CD4-positive, alpha-beta T cell treated with Interleukin-15 for 1 hour (primary cell): ENCODE results near the gene TUNAR.
"Not testable (repeated sequence)": the region's sequence is repeated elsewhere in the genome, so short reads cannot be mapped to it uniquely, and the experiment has no call there.

Experiments used
- DNase-seq: peaks from one replicate; pipeline ENCODE4 v3.0.0-alpha.2; 2020

Gene TUNAR

DNA sequence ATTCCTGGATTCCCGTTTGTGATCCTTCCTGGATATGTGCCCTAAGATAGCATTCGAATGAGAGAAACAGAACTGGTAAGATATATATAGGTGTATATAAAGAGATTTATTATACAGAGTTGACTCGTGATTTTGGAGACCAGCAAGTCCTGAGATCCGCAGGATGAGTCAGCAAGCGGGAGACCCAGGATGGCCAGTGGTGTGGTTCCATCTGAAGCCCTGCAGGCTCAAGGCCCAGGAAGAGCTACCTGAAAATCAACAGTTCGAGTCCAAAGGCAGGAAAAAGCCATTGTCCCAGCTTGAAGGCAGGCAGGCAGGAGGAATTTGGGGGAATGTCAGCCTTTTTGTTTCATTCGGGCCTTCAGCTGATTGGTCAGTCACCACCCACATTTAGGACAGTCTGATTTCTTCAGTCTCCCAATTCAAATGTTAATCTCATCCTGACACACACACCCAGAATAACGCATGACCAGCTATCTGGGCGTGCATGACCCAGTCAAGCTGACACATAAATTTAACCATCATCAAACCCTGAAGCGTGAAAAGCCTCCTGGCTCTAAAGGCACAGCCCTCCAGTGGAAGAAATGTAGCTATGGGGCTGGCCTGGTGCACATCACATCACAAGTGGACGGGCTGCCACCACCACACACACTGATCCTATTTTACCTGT, 44.3 kb downstream of the TUNAR start:
- no peak for DNase-seq

DNA sequence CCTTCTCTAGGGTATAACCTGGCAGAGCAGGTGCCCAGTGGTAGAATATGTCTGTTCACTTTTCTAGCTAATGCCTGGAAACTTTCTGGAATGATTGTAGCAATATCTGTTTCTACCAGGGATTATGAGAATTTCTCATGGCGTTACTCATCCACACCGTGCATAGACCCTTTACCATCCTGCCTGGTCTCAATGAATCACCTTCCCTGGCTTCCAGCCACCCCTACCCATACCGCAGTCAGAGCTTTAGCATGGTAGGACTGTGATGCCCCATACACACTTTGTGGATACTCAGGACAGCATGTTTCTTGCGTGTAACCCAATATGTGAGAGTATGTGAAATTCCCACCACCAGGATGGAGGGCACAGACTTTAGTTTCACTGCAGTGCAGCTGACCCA, 45.4 kb downstream of the TUNAR start:
- DNase-seq: no peak

DNA sequence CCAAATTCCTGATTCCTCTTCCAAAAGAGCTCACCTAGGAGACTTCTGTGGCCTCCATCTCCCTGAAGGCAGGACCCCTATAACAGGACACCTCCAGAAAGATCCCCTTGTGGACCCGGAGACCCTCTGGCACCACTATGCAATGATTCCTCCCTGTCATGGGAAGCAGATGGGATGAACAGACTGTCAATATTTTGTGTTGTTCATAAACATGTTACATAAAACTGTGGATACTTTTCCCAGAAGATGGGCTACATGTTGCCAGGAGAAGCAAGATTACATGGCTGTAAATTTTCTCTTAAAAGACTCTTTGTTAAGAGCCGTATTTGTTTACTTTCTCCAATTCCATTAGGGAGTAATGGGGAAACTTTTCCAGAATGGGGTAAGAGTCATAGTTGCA, 52.1 kb downstream of the TUNAR start:
- DNase-seq: no peak

DNA sequence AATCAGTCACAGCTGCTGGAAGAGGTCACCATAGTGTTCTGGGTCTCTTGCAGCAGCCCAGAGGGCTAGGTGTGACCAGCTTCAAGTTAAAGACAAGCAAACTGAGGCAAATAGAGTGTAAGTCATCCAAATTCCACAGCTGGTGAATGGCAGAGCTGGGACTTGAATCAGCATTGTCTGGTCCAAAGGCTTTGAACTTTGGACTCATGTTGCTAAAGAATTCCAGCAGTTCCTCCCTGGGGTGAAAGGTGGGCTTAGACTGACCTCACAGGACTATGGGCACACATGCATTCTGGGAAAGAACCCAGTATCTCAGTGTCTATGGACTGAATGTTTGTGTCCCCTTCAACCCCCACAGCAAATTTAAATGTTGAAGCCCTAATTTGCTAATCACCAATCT, 54.8 kb downstream of the TUNAR start:
- no peak for DNase-seq

DNA sequence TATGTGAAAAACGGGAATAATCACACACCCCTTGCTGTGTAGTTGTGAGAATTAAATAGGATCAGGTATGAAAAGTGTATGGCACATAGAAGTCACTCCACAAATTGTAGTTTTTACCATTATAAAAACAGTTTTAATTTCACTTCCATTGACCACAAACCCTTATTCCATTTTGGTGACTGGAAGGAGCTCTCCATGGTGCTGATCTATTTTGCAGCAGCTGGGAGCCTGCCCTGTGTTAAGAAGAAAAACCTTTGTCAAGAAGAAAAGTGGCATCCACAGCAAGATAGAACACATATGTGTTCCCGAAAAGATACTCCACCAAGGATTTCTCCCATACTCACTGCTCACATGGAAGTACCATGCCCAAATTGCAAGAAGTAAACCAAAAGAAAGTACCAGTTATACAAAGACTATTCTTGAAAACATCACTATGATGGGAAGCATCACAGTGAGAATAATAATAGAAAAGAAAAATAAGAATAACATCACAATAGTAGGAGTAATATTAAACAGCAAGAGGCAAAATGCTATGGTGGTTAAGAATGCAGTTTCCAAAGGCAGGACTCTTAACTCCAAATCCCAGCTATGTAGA, 58.7 kb downstream of the TUNAR start:
- no peak for DNase-seq

DNA sequence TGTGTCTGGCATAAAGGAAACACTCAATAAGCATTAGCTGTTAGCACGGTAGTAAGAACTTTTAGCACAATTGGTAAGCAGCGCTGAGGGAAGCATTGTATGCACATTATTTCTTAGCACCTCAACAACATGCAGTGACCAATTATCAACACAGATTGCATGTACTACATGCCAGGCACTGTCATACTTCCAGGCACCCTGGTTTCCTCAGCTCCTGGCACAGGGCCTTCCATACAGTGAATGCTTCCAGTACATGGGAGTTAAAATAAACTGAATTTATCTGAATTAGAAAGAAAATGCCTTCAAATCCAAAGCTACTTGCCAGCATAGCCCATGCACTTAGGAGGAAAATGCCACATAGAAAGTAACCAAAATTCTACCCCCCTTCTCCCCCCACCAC, 59.4 kb downstream of the TUNAR start:
- no peak for DNase-seq

DNA sequence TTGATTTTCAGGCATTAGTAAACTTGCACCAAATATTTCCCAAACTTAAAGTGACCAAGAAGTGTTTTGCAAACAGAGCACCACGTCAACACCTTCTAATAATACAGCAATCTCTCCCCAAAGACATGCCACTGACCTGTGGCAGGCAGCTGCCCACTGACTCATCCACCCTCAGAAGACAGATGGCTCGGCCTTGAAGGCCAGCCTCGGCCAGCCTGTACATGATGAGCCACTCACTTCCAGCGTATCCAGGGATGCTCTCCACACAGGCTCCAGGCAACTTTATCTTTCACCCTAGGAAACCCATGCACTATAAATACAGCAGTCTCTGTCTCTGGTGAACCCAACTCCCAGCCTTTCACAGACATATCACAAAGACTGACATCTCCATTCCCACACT, 62.7 kb downstream of the TUNAR start:
- no peak for DNase-seq

DNA sequence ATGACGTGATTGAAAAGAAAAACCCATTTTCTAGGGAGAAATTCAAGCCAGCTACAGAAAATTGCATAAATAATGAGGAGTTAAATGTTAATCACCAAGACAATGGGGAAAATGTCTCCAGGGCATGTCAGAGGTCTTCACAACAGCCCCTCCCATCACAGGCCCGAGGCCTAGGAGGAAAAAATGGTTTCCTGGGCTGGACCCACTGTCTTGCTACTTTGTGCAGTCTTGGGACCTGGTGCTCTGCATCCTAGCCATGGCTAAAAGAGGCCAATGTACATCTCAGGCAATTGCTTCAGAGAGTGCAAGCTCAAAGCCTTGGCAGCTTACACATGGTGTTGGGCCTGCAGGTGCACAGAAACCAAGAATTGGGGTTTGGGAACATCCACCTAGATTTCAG, 65.3 kb downstream of the TUNAR start:
- no peak for DNase-seq

DNA sequence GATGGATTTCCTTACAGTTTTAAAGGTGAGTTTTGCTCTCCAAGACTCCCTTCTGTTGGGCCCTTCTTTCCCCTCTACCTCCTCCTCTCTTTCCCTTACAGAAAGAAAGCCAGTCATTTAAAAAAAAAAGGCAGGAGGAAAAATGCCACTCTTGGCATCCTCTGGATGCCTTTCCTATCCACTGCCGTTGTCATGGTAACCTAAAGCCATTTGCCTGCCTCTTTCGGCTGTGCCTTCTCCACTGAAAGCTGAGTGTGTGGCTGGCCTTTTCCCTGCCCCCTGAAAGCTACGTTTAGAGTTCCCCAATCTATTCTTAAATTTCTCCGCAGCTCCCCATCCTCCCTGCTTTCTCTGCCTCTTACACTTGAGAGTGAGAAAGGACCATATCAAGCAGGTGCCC, 67.1 kb downstream of the TUNAR start:
- DNase-seq: no peak

DNA sequence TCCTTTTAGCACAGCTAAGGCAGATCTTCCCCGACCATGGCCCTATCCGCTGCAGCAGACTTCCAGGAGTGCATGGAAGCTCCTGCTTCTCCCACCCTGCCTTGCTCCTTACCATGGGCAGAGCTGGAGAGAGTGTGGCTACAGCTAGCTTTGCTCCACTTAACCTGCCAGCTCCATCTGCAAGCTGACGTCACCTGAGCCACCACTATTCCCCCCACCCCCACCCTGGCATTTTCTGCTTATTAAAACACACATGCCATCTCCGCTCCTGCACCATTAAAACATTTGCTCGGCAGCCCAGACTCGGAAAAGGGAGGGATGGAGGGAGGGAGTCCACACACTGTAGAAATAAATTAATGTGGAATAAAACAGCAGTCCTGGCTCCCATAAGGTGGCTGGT, 67.8 kb downstream of the TUNAR start:
- no peak for DNase-seq

DNA sequence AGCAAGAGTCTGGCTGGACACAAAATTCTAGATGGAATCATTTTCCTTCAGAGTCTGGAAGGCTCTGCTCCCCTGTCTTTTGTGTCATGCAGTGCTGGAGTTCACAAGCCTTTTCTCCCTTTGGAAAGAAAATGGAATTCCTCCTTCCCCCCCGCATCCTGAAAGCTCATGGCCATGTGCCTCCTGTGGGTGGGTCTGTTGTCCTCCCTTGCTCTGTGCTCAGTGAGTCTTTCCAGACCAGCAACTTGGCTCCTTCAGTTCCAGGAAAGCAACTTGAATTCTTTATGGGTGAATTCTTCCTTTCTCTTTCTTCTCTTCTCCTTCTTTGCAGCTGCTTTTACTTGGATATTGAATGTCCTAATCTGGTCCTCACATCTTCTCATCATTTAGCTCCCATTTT, 70.2 kb downstream of the TUNAR start:
- DNase-seq: no peak

DNA sequence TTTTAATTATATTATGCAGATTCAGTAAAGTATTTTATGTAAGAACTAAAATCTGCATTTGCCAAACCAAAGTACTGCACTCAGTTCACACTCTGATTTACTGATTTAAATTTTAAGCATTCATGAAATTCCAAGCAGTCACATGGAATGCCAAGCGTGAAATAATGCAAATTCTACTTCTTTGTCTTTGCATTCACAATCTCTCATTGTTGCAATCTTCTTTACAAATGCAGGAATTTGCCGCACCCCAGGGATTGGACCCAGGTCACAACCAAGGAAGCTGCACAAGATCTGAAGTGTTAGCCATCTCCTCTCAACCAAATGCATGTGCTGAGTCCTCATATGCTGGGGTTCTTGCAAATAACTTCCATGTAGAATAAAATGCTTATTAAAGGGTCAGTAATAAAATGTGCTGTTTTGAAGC, 71.9 kb downstream of the TUNAR start:
- no peak for DNase-seq

DNA sequence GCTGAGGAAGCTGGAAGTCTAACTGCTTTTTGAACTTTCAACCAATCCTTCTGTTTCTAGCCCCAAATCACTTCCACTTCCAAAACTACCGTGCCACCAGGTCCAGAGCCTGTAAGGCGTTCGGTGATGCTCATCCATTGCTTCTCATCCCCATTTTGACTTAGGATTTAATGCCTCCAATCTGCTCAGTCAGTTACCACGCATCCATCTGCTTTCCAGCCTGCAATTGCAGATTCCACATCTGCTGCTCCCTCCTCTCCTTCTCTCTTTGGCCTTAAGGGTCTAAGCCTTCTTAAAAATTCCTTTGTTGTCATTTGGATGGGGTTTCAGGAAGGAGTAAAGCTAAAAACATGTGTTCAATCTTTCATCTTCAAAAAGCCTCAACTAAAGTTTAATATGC, 74.7 kb downstream of the TUNAR start:
- DNase-seq: no peak

DNA sequence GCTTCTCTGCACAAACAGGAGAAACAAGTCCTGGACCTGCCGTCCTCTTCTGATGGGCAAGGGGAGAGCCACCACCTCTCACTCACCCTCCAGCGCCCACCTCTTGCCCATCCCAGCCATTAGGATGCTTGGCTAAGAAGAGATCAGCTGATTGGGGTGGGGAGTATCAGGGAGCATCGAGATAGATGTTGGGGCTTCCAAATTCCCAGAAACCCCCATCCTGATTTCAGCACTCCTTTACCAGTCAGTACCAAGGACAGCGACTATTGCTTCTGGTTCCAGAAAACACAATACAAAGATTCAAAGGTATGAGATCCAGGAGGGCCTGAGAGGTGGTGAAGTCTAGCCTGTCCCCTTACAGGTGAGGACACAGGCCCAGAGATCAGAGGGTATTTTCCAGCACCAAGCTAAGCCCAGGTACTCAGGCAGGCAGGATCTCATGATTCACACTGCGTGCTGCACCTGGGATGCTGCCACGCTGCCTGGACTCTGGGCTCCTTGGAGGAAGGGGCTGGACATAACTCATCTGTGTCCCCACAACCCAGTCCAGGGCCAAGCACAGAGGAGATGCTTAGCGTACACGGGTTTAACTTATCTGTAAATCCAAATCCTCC, 76.6 kb downstream of the TUNAR start:
- DNase-seq: no peak

DNA sequence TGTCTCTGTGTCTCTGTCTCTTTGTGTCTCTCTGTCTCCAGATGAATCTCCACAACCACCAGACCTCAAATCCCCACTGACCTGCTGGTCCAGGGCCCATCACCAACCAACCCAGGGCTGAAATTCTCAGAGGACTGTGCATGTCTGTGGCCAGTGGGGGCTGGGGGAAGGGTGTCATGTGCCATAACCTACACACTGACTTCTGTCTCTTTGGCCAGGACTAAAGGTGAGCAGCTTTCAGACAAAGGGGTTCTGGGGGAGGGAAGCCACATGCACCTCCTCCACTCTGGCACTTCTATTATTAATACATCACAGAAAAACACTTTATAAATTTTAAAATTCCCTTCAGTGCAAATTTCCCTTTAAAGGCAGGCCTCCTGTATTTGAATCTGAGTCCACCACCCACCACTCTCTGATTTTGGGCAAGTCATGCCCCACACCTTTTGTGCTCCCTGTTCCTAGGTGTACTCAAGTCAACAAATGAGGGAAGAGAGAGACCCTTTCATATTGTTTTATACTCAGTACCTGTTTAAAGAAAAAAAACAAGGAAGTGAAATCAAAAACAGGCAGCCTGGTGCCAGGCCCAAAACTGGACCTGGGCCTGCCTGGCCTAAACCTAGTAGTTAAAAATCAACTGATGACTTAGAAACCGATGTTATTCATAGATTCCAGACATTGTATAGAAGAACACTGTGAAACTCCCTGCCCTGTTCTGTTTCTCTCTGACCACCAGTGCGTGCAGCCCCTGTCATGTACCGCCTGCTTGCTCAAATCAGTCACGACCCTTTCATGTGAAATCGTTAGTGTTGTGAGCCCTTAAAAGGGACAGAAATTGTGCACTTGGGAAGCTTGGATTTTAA, 80.2 kb downstream of the TUNAR start:
- DNase-seq: no peak

DNA sequence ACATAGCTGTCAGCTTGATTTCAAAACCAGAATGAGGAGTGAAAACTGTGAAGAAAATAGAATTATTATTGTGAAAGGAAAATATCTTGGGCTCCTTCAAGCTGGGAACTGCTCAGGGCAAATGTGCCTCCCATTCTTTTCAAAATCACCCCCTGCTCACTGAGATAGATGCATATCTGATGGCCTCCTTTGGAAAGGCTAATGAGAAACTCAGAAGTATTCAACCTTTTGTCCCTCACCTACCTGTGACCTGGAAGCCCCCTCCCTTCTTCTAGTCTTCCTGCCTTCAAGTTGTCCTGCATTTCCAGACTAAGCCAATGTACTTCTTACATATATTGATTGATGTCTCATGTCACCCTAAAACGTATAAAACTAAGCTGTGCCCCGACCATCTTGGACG, 81.5 kb downstream of the TUNAR start:
- no peak for DNase-seq

DNA sequence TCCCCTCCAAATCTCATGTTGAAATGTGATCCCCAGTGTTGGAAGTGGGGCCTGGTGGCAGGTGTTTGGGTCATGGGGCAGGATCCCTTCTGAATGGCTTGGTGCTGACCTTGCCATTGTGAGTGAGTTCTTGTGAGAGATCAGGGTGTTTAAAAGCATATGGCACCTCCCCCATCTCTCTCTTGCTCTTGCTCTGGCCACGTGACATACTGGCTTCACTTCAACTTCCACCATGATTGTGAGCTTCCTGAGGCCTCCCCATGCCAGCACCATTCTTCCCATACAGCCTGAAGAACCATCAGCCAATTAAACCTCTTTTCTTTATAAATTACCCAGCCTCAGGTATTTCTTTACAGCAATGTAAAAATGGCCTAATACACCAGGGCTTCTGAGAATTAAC, 82.7 kb downstream of the TUNAR start:
- DNase-seq: no peak

DNA sequence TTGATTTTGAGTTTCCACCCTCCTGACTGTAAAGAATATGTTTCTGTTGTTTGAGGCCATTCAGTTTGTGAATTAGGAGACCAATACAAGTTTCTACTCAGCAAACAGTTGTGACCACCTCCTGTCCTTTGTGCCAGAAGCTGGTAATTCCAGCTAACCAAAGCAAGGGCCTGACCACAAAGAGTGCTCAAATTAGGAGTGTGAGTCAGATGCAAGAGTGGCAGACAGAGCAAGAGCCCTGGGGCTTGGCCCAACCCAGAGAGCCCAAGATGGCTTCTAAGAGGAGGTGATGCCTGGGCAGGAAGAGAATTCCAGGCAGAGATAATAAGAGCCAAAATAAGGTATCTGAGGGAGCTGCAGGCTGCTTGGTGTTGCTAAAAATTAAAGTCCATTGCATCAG, 84.8 kb downstream of the TUNAR start:
- DNase-seq: no peak

DNA sequence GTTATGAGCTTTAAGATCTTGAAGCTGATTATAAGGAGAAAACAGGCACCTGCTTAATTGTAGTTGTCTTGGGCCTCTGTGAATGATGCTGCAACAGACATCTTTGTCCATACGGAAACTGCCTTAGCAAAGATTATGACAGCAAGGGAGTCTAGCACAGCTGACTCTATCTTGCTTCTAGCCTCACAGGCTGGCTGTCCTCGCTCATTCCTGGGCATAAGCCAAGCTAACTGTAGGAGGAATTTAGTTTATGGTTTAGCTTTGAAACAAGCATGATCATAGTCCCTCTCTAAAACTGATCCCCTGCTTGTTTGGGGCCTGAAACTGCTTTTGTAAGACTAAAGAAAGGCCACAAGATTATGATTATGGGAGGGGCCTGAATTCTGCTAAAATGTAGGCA, 88.3 kb downstream of the TUNAR start:
- DNase-seq: no peak

DNA sequence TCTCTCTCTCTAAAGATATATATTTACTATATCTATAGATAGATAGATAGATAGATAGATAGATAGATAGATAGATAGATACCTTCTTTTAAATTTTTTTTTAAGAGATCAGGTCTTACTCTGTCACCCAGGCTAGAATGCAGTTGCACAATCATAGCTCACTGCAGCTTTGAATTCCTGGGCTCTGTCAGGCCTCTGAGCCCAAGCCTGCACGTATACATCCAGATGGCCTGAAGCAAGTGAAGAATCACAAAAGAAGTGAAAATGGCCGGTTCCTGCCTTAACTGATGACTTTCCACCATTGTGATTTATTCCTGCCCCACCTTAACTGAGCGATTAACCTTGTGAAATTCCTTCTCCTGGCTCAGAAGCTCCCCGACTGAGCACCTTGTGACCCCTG, 91.4 kb downstream of the TUNAR start:
- DNase-seq: not testable (repeated sequence)
